ENCODE data around the gene MAP3K12.

DNA sequence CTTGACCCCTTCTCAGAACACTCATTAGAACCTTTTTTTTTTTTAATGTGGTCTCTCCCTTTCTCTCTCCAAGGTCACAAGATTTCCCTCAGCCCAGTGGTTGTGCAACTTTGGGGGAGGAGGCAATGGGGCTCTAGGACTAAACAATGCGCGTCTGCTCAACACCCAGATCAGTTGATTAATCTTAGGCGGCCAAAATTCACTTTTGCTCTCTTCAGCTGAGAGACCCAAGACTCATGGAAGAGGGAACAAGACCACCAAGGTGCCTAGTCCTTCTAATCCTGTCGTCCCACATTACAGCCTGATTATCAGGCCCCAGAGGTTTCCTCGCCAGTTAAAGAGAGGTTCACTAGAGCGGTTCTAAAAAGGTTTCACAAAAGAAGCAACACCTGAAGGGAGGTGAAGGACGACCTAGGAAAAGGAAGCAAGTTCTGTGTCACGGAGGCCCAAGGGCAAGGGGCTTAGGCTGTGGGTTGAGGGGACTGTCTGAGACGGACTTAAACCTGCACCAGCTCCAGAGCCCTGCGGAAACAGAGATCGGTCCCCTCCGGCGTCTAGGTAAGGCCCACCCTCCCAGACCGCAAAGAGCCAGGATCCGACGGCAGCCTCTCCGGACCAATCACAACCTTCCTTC is 1.0 kb upstream of the MAP3K12 start:
- TF ChIP-seq, protein P1, sequence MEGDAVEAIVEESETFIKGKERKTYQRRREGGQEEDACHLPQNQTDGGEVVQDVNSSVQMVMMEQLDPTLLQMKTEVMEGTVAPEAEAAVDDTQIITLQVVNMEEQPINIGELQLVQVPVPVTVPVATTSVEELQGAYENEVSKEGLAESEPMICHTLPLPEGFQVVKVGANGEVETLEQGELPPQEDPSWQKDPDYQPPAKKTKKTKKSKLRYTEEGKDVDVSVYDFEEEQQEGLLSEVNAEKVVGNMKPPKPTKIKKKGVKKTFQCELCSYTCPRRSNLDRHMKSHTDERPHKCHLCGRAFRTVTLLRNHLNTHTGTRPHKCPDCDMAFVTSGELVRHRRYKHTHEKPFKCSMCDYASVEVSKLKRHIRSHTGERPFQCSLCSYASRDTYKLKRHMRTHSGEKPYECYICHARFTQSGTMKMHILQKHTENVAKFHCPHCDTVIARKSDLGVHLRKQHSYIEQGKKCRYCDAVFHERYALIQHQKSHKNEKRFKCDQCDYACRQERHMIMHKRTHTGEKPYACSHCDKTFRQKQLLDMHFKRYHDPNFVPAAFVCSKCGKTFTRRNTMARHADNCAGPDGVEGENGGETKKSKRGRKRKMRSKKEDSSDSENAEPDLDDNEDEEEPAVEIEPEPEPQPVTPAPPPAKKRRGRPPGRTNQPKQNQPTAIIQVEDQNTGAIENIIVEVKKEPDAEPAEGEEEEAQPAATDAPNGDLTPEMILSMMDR (IDR thresholded peaks at IDR 0.05; ENCODE audit: insufficient read depth, low read depth, low read length), result no peak
- TF ChIP-seq EZH2 (IDR thresholded peaks at IDR 0.05; ENCODE audit: insufficient read depth, low read length), result no peak
